ENCODE data around the gene PDE4A. TPM values are rescaled to one million over a fixed set of nuclear protein-coding genes. Genes with fewer than 3 reads are reported as not detected.

PDE4A gene
- total and polyA plus RNA-seq, 2 of the 13 experiments (the other 11 are each of a cell fraction or from before 2014, with no cell fraction given) = 1.1 to 4.1 TPM

- TF ChIP-seq JUNB (CRISPR knock-in tag; IDR thresholded peaks at IDR 0.05; ENCODE audit: borderline replicate concordance) (no peak), AHR (CRISPR knock-in tag; IDR thresholded peaks at IDR 0.05) (no peak), THAP8 (CRISPR knock-in tag; IDR thresholded peaks at IDR 0.05; ENCODE audit: borderline replicate concordance) (no peak), ARID5B (CRISPR knock-in tag; IDR thresholded peaks at IDR 0.05) (0 out of 2 replicates have a peak, but pooled peaks have one; percentile 19), ZNF550 (CRISPR knock-in tag; IDR thresholded peaks at IDR 0.05; ENCODE audit: borderline replicate concordance) (no peak), ZNF709 (CRISPR knock-in tag; IDR thresholded peaks at IDR 0.05) (peak; percentile 51; the same call in 1 of the 2 replicates), ZSCAN30 (CRISPR knock-in tag; IDR thresholded peaks at IDR 0.05) (no peak), PHF21A (CRISPR knock-in tag; IDR thresholded peaks at IDR 0.05) (peak; percentile 80), BATF2 (CRISPR knock-in tag; IDR thresholded peaks at IDR 0.05) (0 out of 2 replicates have a peak, but pooled peaks have one; percentile 57), ZNF232 (CRISPR knock-in tag; IDR thresholded peaks at IDR 0.05; ENCODE audit: borderline replicate concordance) (peak; percentile 32; the same call in 1 of the 2 replicates), ZBTB26 (CRISPR knock-in tag; IDR thresholded peaks at IDR 0.05; ENCODE audit: borderline replicate concordance) (peak; percentile 52), ZNF761 (CRISPR knock-in tag; conservative IDR thresholded peaks at IDR 0.05) (0 out of 2 replicates have a peak, but pooled peaks have one; percentile 62), SMAD3 (CRISPR knock-in tag; IDR thresholded peaks at IDR 0.05) (no peak), ZFP37 (CRISPR knock-in tag; IDR thresholded peaks at IDR 0.05; ENCODE audit: borderline replicate concordance) (no peak), ZNF773 (CRISPR knock-in tag; IDR thresholded peaks at IDR 0.05; ENCODE audit: borderline replicate concordance) (no peak), GLMP (CRISPR knock-in tag; IDR thresholded peaks at IDR 0.05; ENCODE audit: borderline replicate concordance) (no peak; the same call in 1 of the 2 replicates), ZNF362 (CRISPR knock-in tag; IDR thresholded peaks at IDR 0.05; ENCODE audit: borderline replicate concordance) (peak; percentile 100), ZNF17 (CRISPR knock-in tag; IDR thresholded peaks at IDR 0.05) (no peak), ZFP90 (CRISPR knock-in tag; IDR thresholded peaks at IDR 0.05; ENCODE audit: borderline replicate concordance) (peak; percentile 59)
Measured at GRCh38 chr19:10380313-10381102, 39.8 kb upstream of the PDE4A start, which contains the start of gene TYK2 (continued).
